OCI-LY1 (cell line): ENCODE data around the gene ERAL1.

Experiments
- H2AFZ ChIP-seq: fragments of 200-600 bp; sonication (generic), shearing (Covaris generic); 2 replicates; pipeline ENCODE4 v1.6.0; 2014; ENCODE audit warnings: antibody characterized with exemption, mild to moderate bottlenecking, low read length
- H3F3A ChIP-seq: fragments of 200-600 bp; sonication (generic), shearing (Covaris generic); 2 replicates; pipeline ENCODE4 v1.6.0; 2014; ENCODE audit warnings: mild to moderate bottlenecking, antibody characterized with exemption, low read length, moderate library complexity; ENCODE audit not compliant: insufficient read depth
- H3K27ac ChIP-seq: fragments of 200-600 bp; sonication (generic); 2 replicates; pipeline ENCODE4 v1.5.1; 2014; ENCODE audit warnings: low read length, mixed run types, mild to moderate bottlenecking, low read depth; ENCODE audit not compliant: poor library complexity, severe bottlenecking
- H3K27me3 ChIP-seq: fragments of 200-600 bp; sonication (generic); 2 replicates; pipeline ENCODE4 v1.6.0; 2014; ENCODE audit warnings: antibody characterized with exemption, mild to moderate bottlenecking, low read length, moderate library complexity; ENCODE audit not compliant: insufficient read depth
- H3K36me3 ChIP-seq: fragments of 200-600 bp; sonication (generic); 2 replicates; pipeline ENCODE4 v1.6.1; 2014; ENCODE audit warnings: mild to moderate bottlenecking, antibody characterized with exemption, low read length, moderate library complexity, mixed read lengths; ENCODE audit not compliant: insufficient read depth
- H3K4me1 ChIP-seq: fragments of 200-600 bp; sonication (generic); 2 replicates; pipeline ENCODE4 v1.5.1; 2014; ENCODE audit warnings: mild to moderate bottlenecking, low read length, moderate library complexity; ENCODE audit not compliant: insufficient read depth, severe bottlenecking
- H3K4me2 ChIP-seq: fragments of 200-600 bp; sonication (generic), shearing (Covaris generic); 2 replicates; pipeline ENCODE4 v1.6.1; 2014; ENCODE audit warnings: low read length
- H3K4me3 ChIP-seq: fragments of 200-600 bp; sonication (generic); 2 replicates; pipeline ENCODE4 v1.5.1; 2014; ENCODE audit warnings: low read length, low read depth, mild to moderate bottlenecking, mixed read lengths; ENCODE audit not compliant: poor library complexity, severe bottlenecking
- H3K79me2 ChIP-seq: fragments of 200-600 bp; shearing (Covaris generic); 2 replicates; pipeline ENCODE4 v1.6.1; 2016; ENCODE audit warnings: mixed run types, low read length, mixed read lengths; ENCODE audit not compliant: insufficient read depth
- H3K9ac ChIP-seq: fragments of 200-600 bp; sonication (generic), shearing (Covaris generic); 2 replicates; pipeline ENCODE4 v1.6.1; 2014; ENCODE audit warnings: mild to moderate bottlenecking, low read length, mixed read lengths
- H3K9me2 ChIP-seq: fragments of 200-600 bp; sonication (generic), shearing (Covaris generic); 2 replicates; pipeline ENCODE4 v1.6.1; 2014; ENCODE audit warnings: low read depth, mild to moderate bottlenecking, low read length, mixed read lengths
- H3K9me3 ChIP-seq: fragments of 200-600 bp; shearing (Covaris generic); 2 replicates; pipeline ENCODE4 v1.6.1; 2014; ENCODE audit warnings: low read length, mixed read lengths
- H4K20me1 ChIP-seq: fragments of 200-600 bp; sonication (generic), shearing (Covaris generic); 2 replicates; pipeline ENCODE4 v1.6.0; 2016; ENCODE audit warnings: mild to moderate bottlenecking, low read length; ENCODE audit not compliant: insufficient read depth
- EZH2 ChIP-seq: fragments of 200-600 bp; sonication (generic), shearing (Covaris generic); IDR thresholded peaks from 2 replicates; pipeline ENCODE4 v1.8.0; 2017; ENCODE audit warnings: borderline replicate concordance, mixed run types, mild to moderate bottlenecking, antibody characterized with exemption, low read length, moderate library complexity, mixed read lengths
- TF ChIP-seq, protein P1 (sequence below): fragments of 200-600 bp; sonication (generic), shearing (Covaris generic); IDR thresholded peaks from 2 replicates; pipeline ENCODE4 v1.5.1; 2017; ENCODE audit warnings: mild to moderate bottlenecking, antibody characterized with exemption, low read length, moderate library complexity, mixed read lengths

The ERAL1 gene

DNA sequence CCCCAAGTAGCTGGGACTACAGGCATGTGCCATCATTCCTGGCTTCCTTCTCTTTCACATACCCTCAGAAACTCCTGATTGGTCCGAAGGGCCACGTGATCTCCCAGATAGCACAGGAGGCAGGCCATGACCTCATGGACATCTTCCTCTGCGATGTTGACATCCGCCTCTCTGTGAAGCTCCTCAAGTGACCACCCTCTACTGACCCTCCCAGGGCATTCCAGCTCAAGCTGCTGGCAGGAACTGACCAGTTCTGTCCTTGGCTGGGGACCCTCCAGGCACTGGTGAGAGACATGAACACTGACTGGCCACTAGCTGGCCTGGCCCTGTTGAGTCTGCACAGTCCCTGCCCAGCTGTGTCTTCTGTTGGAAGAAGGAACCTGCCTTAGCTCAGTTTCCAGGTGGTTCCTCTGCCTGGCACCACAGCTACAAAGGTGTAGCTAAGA is 5.6 kb downstream of the ERAL1 start:
- H3K9me2 ChIP-seq, result no peaks in the 10 kb centered on the region
- H3F3A ChIP-seq, result no peaks in the 10 kb centered on the region
- H3K9ac ChIP-seq, result no peak overlapping the region
- H3K4me1 ChIP-seq, result peaks cover 9% of the 10 kb centered on the region
- no peak overlapping the region for H2AFZ ChIP-seq
- no peaks in the 10 kb centered on the region; the same call in 1 of the 2 replicates for H3K79me2 ChIP-seq
- no peaks in the 10 kb centered on the region for H3K27me3 ChIP-seq
- no peak for TF ChIP-seq EZH2
- TF ChIP-seq, protein P1, sequence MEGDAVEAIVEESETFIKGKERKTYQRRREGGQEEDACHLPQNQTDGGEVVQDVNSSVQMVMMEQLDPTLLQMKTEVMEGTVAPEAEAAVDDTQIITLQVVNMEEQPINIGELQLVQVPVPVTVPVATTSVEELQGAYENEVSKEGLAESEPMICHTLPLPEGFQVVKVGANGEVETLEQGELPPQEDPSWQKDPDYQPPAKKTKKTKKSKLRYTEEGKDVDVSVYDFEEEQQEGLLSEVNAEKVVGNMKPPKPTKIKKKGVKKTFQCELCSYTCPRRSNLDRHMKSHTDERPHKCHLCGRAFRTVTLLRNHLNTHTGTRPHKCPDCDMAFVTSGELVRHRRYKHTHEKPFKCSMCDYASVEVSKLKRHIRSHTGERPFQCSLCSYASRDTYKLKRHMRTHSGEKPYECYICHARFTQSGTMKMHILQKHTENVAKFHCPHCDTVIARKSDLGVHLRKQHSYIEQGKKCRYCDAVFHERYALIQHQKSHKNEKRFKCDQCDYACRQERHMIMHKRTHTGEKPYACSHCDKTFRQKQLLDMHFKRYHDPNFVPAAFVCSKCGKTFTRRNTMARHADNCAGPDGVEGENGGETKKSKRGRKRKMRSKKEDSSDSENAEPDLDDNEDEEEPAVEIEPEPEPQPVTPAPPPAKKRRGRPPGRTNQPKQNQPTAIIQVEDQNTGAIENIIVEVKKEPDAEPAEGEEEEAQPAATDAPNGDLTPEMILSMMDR, result no peak
- peaks cover 29% of the 10 kb centered on the region for H3K36me3 ChIP-seq
- H3K4me2 ChIP-seq, result no peak overlapping the region
- no peak overlapping the region for H3K4me3 ChIP-seq
- H4K20me1 ChIP-seq, result no peaks in the 10 kb centered on the region
- H3K9me3 ChIP-seq, result no peaks in the 10 kb centered on the region
- H3K27ac ChIP-seq, result no peak overlapping the region

DNA sequence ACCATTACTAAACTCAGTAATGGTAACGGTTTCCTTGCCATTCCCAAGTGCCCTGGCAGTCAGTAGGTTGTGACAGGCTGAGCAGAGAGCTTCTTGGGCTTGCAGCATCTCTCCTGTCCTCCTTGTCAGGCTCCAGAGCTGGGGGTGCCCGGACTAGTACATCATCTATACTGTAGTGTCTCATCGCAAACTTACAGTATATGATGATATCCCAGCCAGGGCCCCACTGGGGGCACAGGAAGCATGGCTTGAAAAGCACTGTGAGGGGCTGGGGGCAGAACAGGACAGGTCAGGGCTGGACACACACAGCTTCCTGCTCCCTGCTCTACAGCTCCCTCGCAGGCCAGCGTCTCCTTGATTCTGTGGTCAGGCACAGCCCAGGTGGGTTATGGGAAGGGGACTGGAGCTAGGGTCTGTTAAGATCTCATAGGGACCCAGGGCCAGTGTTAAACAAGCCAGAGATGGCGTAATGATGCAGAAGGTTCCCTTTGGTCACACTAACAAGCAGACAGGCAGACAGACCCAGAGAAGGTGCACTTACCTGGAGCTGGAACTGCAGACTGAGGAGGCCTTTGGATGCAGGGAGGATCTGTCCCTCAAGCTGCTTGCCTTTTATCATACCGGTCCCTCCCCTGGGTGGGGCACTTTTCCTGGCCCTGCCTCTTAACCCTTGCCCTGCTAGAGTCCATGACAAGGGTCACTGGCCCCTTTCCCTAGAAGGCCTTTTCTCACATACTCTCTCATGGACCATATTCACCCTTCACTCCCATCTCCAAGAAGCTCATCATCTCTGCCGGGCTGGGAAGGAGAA is 6.8 kb downstream of the ERAL1 start:
- H3K27me3 ChIP-seq, result no peaks in the 10 kb centered on the region
- H3K79me2 ChIP-seq, result no peaks in the 10 kb centered on the region
- H3K9me3 ChIP-seq, result no peaks in the 10 kb centered on the region
- no peak overlapping the region for H3K4me2 ChIP-seq
- no peak overlapping the region for H3K27ac ChIP-seq
- no peaks in the 10 kb centered on the region for H3K9me2 ChIP-seq
- H3K36me3 ChIP-seq, result peaks cover 24% of the 10 kb centered on the region
- no peak overlapping the region for H3K9ac ChIP-seq
- TF ChIP-seq EZH2, result no peak
- TF ChIP-seq, protein P1, result no peak
- no peak overlapping the region for H2AFZ ChIP-seq
- peaks cover 16% of the 10 kb centered on the region for H3K4me1 ChIP-seq
- H4K20me1 ChIP-seq, result no peaks in the 10 kb centered on the region
- no peaks in the 10 kb centered on the region for H3F3A ChIP-seq
- no peak overlapping the region for H3K4me3 ChIP-seq

DNA sequence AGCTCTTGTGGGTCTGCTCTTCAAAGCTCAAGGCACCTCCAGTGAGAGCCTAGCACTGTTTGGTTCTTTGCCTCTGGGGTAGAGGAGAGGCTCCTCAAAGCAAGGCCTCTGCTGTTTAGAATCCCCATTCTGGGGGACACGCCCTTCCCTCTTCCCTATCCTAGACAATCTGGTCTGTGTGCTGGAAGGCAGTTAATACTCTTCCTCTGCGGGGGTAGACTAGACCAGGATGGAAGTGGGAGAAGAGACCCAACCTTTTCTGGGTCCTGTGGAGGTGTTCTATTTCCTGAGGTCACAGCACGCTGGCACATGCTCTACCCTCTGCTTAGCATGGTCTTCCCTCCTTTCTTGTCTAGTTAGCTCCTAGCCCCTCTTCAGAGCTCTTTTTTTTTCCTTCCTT is 7.7 kb downstream of the ERAL1 start:
- no peak overlapping the region for H3K4me2 ChIP-seq
- no peak overlapping the region for H3K27ac ChIP-seq
- H3K4me3 ChIP-seq, result no peak overlapping the region
- H3K27me3 ChIP-seq, result no peaks in the 10 kb centered on the region
- no peak overlapping the region for H2AFZ ChIP-seq
- H3F3A ChIP-seq, result no peaks in the 10 kb centered on the region
- TF ChIP-seq, protein P1, result no peak
- TF ChIP-seq EZH2, result no peak
- H3K4me1 ChIP-seq, result peaks cover 21% of the 10 kb centered on the region
- H3K79me2 ChIP-seq, result no peaks in the 10 kb centered on the region
- no peaks in the 10 kb centered on the region for H3K9me3 ChIP-seq
- H3K36me3 ChIP-seq, result peaks cover 24% of the 10 kb centered on the region
- no peaks in the 10 kb centered on the region for H4K20me1 ChIP-seq
- H3K9me2 ChIP-seq, result no peaks in the 10 kb centered on the region
- no peak overlapping the region for H3K9ac ChIP-seq
